HepG2 (cell line): Measurements from ENCODE around the gene GH2. TPM values are rescaled to one million over a fixed set of nuclear protein-coding genes. Genes with fewer than 3 reads are reported as not detected.

ENCODE experiments used
- MXI1 ChIP-seq: IDR thresholded peaks from 3 replicates; pipeline ENCODE4 v1.6.1; 2012; ENCODE audit warnings: low read depth, low read length, inconsistent platforms, borderline replicate concordance
- NCOA5 ChIP-seq: sonication (generic); formaldehyde crosslinking; IDR thresholded peaks from 2 replicates; pipeline ENCODE4 v1.4.0; 2020; ENCODE audit warnings: missing genetic modification reagents
- NFKB2 ChIP-seq: sonication (generic); formaldehyde crosslinking; IDR thresholded peaks from 2 replicates; pipeline ENCODE4 v1.4.0; 2020; ENCODE audit warnings: missing genetic modification reagents, borderline replicate concordance
- PAWR ChIP-seq: sonication (generic); formaldehyde crosslinking; IDR thresholded peaks from 2 replicates; pipeline ENCODE4 v1.4.0; 2020; ENCODE audit warnings: missing genetic modification reagents, mild to moderate bottlenecking, borderline replicate concordance
- SNRNP70 ChIP-seq: fragments of 200-400 bp; formaldehyde crosslinking; IDR thresholded peaks from 2 replicates; pipeline ENCODE4 v1.6.1; 2017; ENCODE audit warnings: mild to moderate bottlenecking, low read depth, low read length, moderate library complexity
- SP2 ChIP-seq: sonication (generic); formaldehyde crosslinking; IDR thresholded peaks from 2 replicates; pipeline ENCODE4 v1.5.1; 2020; ENCODE audit warnings: mild to moderate bottlenecking, missing genetic modification reagents
- ZNF180 ChIP-seq: sonication (generic); formaldehyde crosslinking; IDR thresholded peaks from 2 replicates; pipeline ENCODE4 v1.4.0; 2020; ENCODE audit warnings: low read depth, missing genetic modification reagents, borderline replicate concordance
- ZNF235 ChIP-seq: sonication (generic); formaldehyde crosslinking; IDR thresholded peaks from 2 replicates; pipeline ENCODE4 v1.8.1; 2023; ENCODE audit warnings: mild to moderate bottlenecking, missing genetic modification reagents, borderline replicate concordance
- ZNF383 ChIP-seq: sonication (generic); formaldehyde crosslinking; IDR thresholded peaks from 2 replicates; pipeline ENCODE4 v1.4.0; 2020; ENCODE audit warnings: missing genetic modification reagents, mild to moderate bottlenecking, borderline replicate concordance
- ZNF547 ChIP-seq: sonication (generic); formaldehyde crosslinking; IDR thresholded peaks from 2 replicates; pipeline ENCODE4 v1.5.1; 2020; ENCODE audit warnings: mild to moderate bottlenecking, missing genetic modification reagents
- polyA plus RNA-seq, 8 experiments: library from polyadenylated mRNA; depleted of rRNA in 3 of 8; stranded (reverse) in 7 of 8; unstranded in 1 of 8; fragments of >200 nt; fragmentation: Illumina TruSeq in 4 of 8; extraction: Trizol in 4 of 8; gene quantifications; 2 replicates each; pipeline versions ENCODE4 v1.2.1 to v1.2.3, GENCODE V29; 2011 to 2016; ENCODE audit warnings: low read depth in 4 of 8, missing spikeins in 1 of 8, mixed read lengths in 1 of 8; ENCODE audit not compliant: insufficient read depth in 1 of 8
- total RNA-seq, 5 experiments: library from RNA; depleted of rRNA; stranded (reverse); fragments of >200 nt; fragmentation: Illumina TruSeq; extraction: Trizol; gene quantifications; 2 replicates each; pipeline ENCODE4 v1.2.3, GENCODE V29; 2016; ENCODE audit warnings: low read depth in 1 of 5
- TF ChIP-seq, protein P1 (sequence below): sonication (generic); formaldehyde crosslinking; IDR thresholded peaks from 2 replicates; pipeline ENCODE4 v1.9.0; 2021; ENCODE audit warnings: missing genetic modification reagents, borderline replicate concordance
- TF ChIP-seq, protein P2 (sequence below): sonication (generic); formaldehyde crosslinking; conservative IDR thresholded peaks from 2 replicates; pipeline ENCODE4 v1.4.0; 2020; ENCODE audit warnings: missing genetic modification reagents
- TF ChIP-seq, protein P3 (sequence below): sonication (generic); formaldehyde crosslinking; IDR thresholded peaks from 2 replicates; pipeline ENCODE4 v1.4.0; 2020; ENCODE audit warnings: mild to moderate bottlenecking, missing genetic modification reagents
- TF ChIP-seq, protein P4 (sequence below): sonication (generic); formaldehyde crosslinking; IDR thresholded peaks from 2 replicates; pipeline ENCODE4 v1.5.0; 2020; ENCODE audit warnings: mild to moderate bottlenecking, missing genetic modification reagents, borderline replicate concordance

Gene GH2
- total and polyA plus RNA-seq, 2 of the 13 experiments (the other 11 are each of a cell fraction or from before 2014, with no cell fraction given): not detected

DNA sequence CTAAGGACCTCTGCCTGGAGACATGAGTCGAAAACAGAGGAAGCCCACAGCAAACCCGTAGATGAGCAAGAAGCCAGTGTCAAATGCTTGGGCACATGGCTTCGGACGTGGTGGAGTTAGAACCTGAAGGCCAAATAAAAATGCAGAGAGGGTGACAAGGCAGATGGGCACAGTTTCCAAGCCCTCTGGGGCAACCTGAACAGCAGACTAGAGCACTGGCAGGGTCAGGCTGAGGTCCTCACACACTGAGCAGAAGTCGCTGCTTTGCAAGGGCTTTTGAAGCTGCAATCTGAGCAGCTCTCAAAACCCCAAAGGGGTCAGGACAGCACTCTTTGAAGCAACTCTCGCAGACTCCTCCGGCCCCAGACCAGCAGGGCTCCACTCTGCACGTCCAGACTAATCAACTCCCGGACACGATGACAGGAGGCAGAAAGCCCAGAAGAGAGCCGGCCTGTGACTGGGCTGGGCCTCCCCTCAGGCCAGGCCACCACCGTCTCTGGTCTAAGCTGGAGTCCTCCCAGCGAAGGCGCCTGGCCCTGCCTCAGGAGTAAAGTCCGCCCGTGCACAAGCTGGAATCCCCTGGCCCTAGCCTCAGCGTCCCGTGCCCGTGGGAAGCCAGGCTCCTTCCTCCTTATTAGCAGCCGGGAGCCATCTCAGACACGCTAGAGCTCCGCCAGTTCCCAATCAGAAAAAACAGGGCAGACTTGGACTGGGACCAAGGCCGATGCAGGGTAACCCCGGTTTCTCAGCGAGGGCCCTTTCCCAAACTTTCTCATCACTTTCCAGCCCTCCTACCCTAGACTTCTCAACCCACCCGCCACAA lies 40.2 kb downstream of the GH2 start (continued):
- TF ChIP-seq, protein P1, sequence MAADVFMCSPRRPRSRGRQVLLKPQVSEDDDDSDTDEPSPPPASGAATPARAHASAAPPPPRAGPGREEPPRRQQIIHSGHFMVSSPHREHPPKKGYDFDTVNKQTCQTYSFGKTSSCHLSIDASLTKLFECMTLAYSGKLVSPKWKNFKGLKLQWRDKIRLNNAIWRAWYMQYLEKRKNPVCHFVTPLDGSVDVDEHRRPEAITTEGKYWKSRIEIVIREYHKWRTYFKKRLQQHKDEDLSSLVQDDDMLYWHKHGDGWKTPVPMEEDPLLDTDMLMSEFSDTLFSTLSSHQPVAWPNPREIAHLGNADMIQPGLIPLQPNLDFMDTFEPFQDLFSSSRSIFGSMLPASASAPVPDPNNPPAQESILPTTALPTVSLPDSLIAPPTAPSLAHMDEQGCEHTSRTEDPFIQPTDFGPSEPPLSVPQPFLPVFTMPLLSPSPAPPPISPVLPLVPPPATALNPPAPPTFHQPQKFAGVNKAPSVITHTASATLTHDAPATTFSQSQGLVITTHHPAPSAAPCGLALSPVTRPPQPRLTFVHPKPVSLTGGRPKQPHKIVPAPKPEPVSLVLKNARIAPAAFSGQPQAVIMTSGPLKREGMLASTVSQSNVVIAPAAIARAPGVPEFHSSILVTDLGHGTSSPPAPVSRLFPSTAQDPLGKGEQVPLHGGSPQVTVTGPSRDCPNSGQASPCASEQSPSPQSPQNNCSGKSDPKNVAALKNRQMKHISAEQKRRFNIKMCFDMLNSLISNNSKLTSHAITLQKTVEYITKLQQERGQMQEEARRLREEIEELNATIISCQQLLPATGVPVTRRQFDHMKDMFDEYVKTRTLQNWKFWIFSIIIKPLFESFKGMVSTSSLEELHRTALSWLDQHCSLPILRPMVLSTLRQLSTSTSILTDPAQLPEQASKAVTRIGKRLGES (CRISPR knock-in tag): no peak
- no peak for TF ChIP-seq MXI1
- no peak for TF ChIP-seq SP2
- TF ChIP-seq, protein P2, sequence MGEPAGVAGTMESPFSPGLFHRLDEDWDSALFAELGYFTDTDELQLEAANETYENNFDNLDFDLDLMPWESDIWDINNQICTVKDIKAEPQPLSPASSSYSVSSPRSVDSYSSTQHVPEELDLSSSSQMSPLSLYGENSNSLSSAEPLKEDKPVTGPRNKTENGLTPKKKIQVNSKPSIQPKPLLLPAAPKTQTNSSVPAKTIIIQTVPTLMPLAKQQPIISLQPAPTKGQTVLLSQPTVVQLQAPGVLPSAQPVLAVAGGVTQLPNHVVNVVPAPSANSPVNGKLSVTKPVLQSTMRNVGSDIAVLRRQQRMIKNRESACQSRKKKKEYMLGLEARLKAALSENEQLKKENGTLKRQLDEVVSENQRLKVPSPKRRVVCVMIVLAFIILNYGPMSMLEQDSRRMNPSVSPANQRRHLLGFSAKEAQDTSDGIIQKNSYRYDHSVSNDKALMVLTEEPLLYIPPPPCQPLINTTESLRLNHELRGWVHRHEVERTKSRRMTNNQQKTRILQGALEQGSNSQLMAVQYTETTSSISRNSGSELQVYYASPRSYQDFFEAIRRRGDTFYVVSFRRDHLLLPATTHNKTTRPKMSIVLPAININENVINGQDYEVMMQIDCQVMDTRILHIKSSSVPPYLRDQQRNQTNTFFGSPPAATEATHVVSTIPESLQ (CRISPR knock-in tag): no peak
- TF ChIP-seq, protein P3, sequence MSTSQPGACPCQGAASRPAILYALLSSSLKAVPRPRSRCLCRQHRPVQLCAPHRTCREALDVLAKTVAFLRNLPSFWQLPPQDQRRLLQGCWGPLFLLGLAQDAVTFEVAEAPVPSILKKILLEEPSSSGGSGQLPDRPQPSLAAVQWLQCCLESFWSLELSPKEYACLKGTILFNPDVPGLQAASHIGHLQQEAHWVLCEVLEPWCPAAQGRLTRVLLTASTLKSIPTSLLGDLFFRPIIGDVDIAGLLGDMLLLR (CRISPR knock-in tag): no peak
- 0 out of 2 replicates have a peak, but pooled peaks have one; percentile 18 for TF ChIP-seq PAWR
- TF ChIP-seq ZNF547: 0 out of 2 replicates have a peak, but pooled peaks have one; percentile 41
- no peak; the same call in none of the 2 replicates for TF ChIP-seq NFKB2 (CRISPR knock-in tag)
- TF ChIP-seq SNRNP70: no peak
- peak; percentile 21; the same call in 1 of the 2 replicates for TF ChIP-seq ZNF383 (CRISPR knock-in tag)
- 0 out of 2 replicates have a peak, but pooled peaks have one; percentile 60 for TF ChIP-seq NCOA5
- TF ChIP-seq ZNF180 (CRISPR knock-in tag): 0 out of 2 replicates have a peak, but pooled peaks have one; percentile 50
- TF ChIP-seq, protein P4, sequence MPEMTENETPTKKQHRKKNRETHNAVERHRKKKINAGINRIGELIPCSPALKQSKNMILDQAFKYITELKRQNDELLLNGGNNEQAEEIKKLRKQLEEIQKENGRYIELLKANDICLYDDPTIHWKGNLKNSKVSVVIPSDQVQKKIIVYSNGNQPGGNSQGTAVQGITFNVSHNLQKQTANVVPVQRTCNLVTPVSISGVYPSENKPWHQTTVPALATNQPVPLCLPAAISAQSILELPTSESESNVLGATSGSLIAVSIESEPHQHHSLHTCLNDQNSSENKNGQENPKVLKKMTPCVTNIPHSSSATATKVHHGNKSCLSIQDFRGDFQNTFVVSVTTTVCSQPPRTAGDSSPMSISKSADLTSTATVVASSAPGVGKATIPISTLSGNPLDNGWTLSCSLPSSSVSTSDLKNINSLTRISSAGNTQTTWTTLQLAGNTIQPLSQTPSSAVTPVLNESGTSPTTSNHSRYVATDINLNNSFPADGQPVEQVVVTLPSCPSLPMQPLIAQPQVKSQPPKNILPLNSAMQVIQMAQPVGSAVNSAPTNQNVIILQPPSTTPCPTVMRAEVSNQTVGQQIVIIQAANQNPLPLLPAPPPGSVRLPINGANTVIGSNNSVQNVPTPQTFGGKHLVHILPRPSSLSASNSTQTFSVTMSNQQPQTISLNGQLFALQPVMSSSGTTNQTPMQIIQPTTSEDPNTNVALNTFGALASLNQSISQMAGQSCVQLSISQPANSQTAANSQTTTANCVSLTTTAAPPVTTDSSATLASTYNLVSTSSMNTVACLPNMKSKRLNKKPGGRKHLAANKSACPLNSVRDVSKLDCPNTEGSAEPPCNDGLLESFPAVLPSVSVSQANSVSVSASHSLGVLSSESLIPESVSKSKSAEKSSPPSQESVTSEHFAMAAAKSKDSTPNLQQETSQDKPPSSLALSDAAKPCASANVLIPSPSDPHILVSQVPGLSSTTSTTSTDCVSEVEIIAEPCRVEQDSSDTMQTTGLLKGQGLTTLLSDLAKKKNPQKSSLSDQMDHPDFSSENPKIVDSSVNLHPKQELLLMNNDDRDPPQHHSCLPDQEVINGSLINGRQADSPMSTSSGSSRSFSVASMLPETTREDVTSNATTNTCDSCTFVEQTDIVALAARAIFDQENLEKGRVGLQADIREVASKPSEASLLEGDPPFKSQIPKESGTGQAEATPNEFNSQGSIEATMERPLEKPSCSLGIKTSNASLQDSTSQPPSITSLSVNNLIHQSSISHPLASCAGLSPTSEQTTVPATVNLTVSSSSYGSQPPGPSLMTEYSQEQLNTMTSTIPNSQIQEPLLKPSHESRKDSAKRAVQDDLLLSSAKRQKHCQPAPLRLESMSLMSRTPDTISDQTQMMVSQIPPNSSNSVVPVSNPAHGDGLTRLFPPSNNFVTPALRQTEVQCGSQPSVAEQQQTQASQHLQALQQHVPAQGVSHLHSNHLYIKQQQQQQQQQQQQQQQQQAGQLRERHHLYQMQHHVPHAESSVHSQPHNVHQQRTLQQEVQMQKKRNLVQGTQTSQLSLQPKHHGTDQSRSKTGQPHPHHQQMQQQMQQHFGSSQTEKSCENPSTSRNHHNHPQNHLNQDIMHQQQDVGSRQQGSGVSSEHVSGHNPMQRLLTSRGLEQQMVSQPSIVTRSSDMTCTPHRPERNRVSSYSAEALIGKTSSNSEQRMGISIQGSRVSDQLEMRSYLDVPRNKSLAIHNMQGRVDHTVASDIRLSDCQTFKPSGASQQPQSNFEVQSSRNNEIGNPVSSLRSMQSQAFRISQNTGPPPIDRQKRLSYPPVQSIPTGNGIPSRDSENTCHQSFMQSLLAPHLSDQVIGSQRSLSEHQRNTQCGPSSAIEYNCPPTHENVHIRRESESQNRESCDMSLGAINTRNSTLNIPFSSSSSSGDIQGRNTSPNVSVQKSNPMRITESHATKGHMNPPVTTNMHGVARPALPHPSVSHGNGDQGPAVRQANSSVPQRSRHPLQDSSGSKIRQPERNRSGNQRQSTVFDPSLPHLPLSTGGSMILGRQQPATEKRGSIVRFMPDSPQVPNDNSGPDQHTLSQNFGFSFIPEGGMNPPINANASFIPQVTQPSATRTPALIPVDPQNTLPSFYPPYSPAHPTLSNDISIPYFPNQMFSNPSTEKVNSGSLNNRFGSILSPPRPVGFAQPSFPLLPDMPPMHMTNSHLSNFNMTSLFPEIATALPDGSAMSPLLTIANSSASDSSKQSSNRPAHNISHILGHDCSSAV (CRISPR knock-in tag): no peak
- TF ChIP-seq ZNF235 (CRISPR knock-in tag): no peak
